Neural progenitor cell (in vitro differentiated cells): ENCODE data around the gene ANO1. TPM values are rescaled to one million over a fixed set of nuclear protein-coding genes. Genes with fewer than 3 reads are reported as not detected.
"Not testable (repeated sequence)": the region's sequence is repeated elsewhere in the genome, so short reads cannot be mapped to it uniquely, and the experiment has no call there.

Source experiments
- DNase-seq: peaks from one replicate; pipeline ENCODE4 v3.0.0-alpha.2; 2016; ENCODE audit warnings: low spot score
- H2AFZ ChIP-seq: fragments of 200-600 bp; sonication (generic); replicated peaks from 2 replicates; pipeline ENCODE4 v1.6.1; 2016; ENCODE audit warnings: antibody characterized with exemption
- H3F3A ChIP-seq: fragments of 200-600 bp; sonication (generic); 2 replicates; pipeline ENCODE4 v1.6.1; 2016; ENCODE audit warnings: antibody characterized with exemption, low read depth
- H3K27ac ChIP-seq: fragments of 200-600 bp; sonication (generic); 2 replicates; pipeline ENCODE4 v1.5.1; 2016; ENCODE audit warnings: mild to moderate bottlenecking
- H3K27me3 ChIP-seq: fragments of 200-600 bp; sonication (generic); 2 replicates; pipeline ENCODE4 v1.6.1; 2016; ENCODE audit warnings: mild to moderate bottlenecking, moderate library complexity
- H3K36me3 ChIP-seq: fragments of 200-600 bp; sonication (generic); 2 replicates; pipeline ENCODE4 v1.5.1; 2016
- H3K4me1 ChIP-seq: fragments of 200-600 bp; sonication (generic); 2 replicates; pipeline ENCODE4 v1.6.1; 2016; ENCODE audit warnings: mixed run types
- H3K4me2 ChIP-seq: fragments of 200-600 bp; sonication (generic); 2 replicates; pipeline ENCODE4 v1.6.1; 2016
- H3K4me3 ChIP-seq: fragments of 200-600 bp; sonication (generic); 2 replicates; pipeline ENCODE4 v1.5.1; 2016
- H3K79me2 ChIP-seq: fragments of 200-600 bp; sonication (generic); 2 replicates; pipeline ENCODE4 v1.6.1; 2016; ENCODE audit warnings: low read depth
- H3K9ac ChIP-seq: fragments of 200-600 bp; sonication (generic); 2 replicates; pipeline ENCODE4 v1.6.1; 2016
- H3K9me3 ChIP-seq: fragments of 200-600 bp; sonication (generic); 2 replicates; pipeline ENCODE4 v1.5.1; 2016; ENCODE audit warnings: low read depth
- H4K20me1 ChIP-seq: fragments of 200-600 bp; sonication (generic); 2 replicates; pipeline ENCODE4 v1.6.1; 2016; ENCODE audit warnings: low read depth
- H3K27ac Mint-ChIP-seq: 3 replicates; pipeline ENCODE4 v1.8.0; 2021; ENCODE audit warnings: mixed read lengths
- H3K27me3 Mint-ChIP-seq: 2 replicates; pipeline ENCODE4 v1.8.0; 2022; ENCODE audit warnings: low read depth, mild to moderate bottlenecking, inconsistent platforms, moderate library complexity, mixed read lengths; ENCODE audit not compliant: insufficient read depth
- H3K36me3 Mint-ChIP-seq: 3 replicates; pipeline ENCODE4 v1.8.0; 2021; ENCODE audit warnings: mixed read lengths
- H3K4me1 Mint-ChIP-seq: 3 replicates; pipeline ENCODE4 v1.8.0; 2021; ENCODE audit warnings: mixed read lengths
- H3K4me3 Mint-ChIP-seq: 3 replicates; pipeline ENCODE4 v1.8.0; 2021; ENCODE audit warnings: mild to moderate bottlenecking, moderate library complexity, mixed read lengths
- H3K9me3 Mint-ChIP-seq: 3 replicates; pipeline ENCODE4 v1.8.0; 2020; ENCODE audit warnings: mixed read lengths
- CTCF ChIP-seq: fragments of 200-600 bp; sonication (generic); IDR thresholded peaks from 2 replicates; pipeline ENCODE4 v1.5.1; 2017; ENCODE audit warnings: antibody characterized with exemption, mild to moderate bottlenecking
- EZH2 ChIP-seq: fragments of 200-600 bp; sonication (generic); IDR thresholded peaks from 2 replicates; pipeline ENCODE4 v1.6.1; 2017; ENCODE audit warnings: antibody characterized with exemption, mild to moderate bottlenecking, moderate library complexity
- EZH2phosphoT487 ChIP-seq: fragments of 200-600 bp; sonication (generic); IDR thresholded peaks from 2 replicates; pipeline ENCODE4 v1.6.1; 2017; ENCODE audit warnings: antibody characterized with exemption
- total RNA-seq: library from RNA; depleted of rRNA; stranded (reverse); fragments of >200 nt; gene quantifications from 2 replicates; pipeline ENCODE4 v1.2.3, GENCODE V29; 2015; ENCODE audit warnings: low replicate concordance

ANO1 gene
- total RNA-seq, 1 donor from 2014 or later, result not detected

GRCh38 chr11:70210051-70210501 is 132.0 kb downstream of the ANO1 start:
- no peak for DNase-seq
- peaks cover 39% of the 10 kb centered on the region for H4K20me1 ChIP-seq
- Mint-ChIP-seq H3K36me3 (peaks cover 22% of the 10 kb centered on the region), H3K4me3 (no peak overlapping the region), H3K27me3 (peaks cover 4% of the 10 kb centered on the region), H3K9me3 (no peaks in the 10 kb centered on the region), H3K27ac (peak overlapping the region; percentile 34), H3K4me1 (peaks cover 16% of the 10 kb centered on the region)
- no peaks in the 10 kb centered on the region for H3K36me3 ChIP-seq
- no peak overlapping the region for H3K27ac ChIP-seq
- H3K27me3 ChIP-seq, result no peaks in the 10 kb centered on the region
- no peak overlapping the region for H3K4me2 ChIP-seq
- H3F3A ChIP-seq, result peaks cover 9% of the 10 kb centered on the region
- H3K4me3 ChIP-seq, result no peak overlapping the region
- no peaks in the 10 kb centered on the region for H3K9me3 ChIP-seq
- no peak overlapping the region for H3K9ac ChIP-seq
- no peak overlapping the region for H2AFZ ChIP-seq
- H3K79me2 ChIP-seq, result peaks cover 10% of the 10 kb centered on the region
- no peak for TF ChIP-seq EZH2phosphoT487
- TF ChIP-seq EZH2, result no peak
- no peak for TF ChIP-seq CTCF
- H3K4me1 ChIP-seq, result peaks cover 12% of the 10 kb centered on the region

- Mint-ChIP-seq H3K4me3 (no peak overlapping the region), H3K36me3 (peaks cover 20% of the 10 kb centered on the region), H3K9me3 (no peaks in the 10 kb centered on the region), H3K4me1 (peaks cover 12% of the 10 kb centered on the region), H3K27ac (no peak overlapping the region), H3K27me3 (peaks cover 1% of the 10 kb centered on the region)
- DNase-seq, result no peak
- Histone ChIP-seq H3K27ac (no peak overlapping the region), H3K36me3 (no peaks in the 10 kb centered on the region), H3K9me3 (no peaks in the 10 kb centered on the region), H4K20me1 (peaks cover 35% of the 10 kb centered on the region), H3K4me2 (no peak overlapping the region), H3K79me2 (peaks cover 5% of the 10 kb centered on the region), H3K4me1 (peaks cover 12% of the 10 kb centered on the region), H2AFZ (no peak overlapping the region), H3F3A (peaks cover 9% of the 10 kb centered on the region), H3K4me3 (no peak overlapping the region), H3K9ac (no peak overlapping the region), H3K27me3 (no peaks in the 10 kb centered on the region)
- TF ChIP-seq EZH2 (no peak), EZH2phosphoT487 (no peak), CTCF (no peak)
Observed at GRCh38 chr11:70210530-70210929, 132.4 kb downstream of the ANO1 start.

- peaks cover 12% of the 10 kb centered on the region for H3K4me1 ChIP-seq
- H3K36me3 Mint-ChIP-seq, result peaks cover 12% of the 10 kb centered on the region
- no peak overlapping the region for H3K27ac ChIP-seq
- H4K20me1 ChIP-seq, result peaks cover 18% of the 10 kb centered on the region
- TF ChIP-seq EZH2, result no peak
- TF ChIP-seq EZH2phosphoT487, result no peak
- TF ChIP-seq CTCF, result no peak
- no peaks in the 10 kb centered on the region for H3K9me3 Mint-ChIP-seq
- H3K27me3 ChIP-seq, result no peaks in the 10 kb centered on the region
- peaks cover 9% of the 10 kb centered on the region for H3F3A ChIP-seq
- peaks cover 6% of the 10 kb centered on the region for H3K4me1 Mint-ChIP-seq
- no peak for DNase-seq
- H3K4me3 ChIP-seq, result no peak overlapping the region
- H2AFZ ChIP-seq, result no peak overlapping the region
- no peak overlapping the region for H3K9ac ChIP-seq
- no peaks in the 10 kb centered on the region for H3K79me2 ChIP-seq
- H3K9me3 ChIP-seq, result no peaks in the 10 kb centered on the region
- no peak overlapping the region for H3K27ac Mint-ChIP-seq
- no peaks in the 10 kb centered on the region for H3K36me3 ChIP-seq
- no peak overlapping the region for H3K4me3 Mint-ChIP-seq
- no peaks in the 10 kb centered on the region for H3K27me3 Mint-ChIP-seq
- no peak overlapping the region for H3K4me2 ChIP-seq
Observed at GRCh38 chr11:70212227-70212811, 134.2 kb downstream of the ANO1 start.

- not testable (repeated sequence) for H3K9me3 ChIP-seq, H3K36me3 Mint-ChIP-seq, DNase-seq, H3K4me3 Mint-ChIP-seq, H3K27me3 ChIP-seq, H3K36me3 ChIP-seq, H3K9ac ChIP-seq, H2AFZ ChIP-seq, H3K4me2 ChIP-seq, H3K9me3 Mint-ChIP-seq, H3F3A ChIP-seq, H3K79me2 ChIP-seq, H3K27me3 Mint-ChIP-seq, H3K4me3 ChIP-seq, H4K20me1 ChIP-seq, H3K27ac ChIP-seq, H3K27ac Mint-ChIP-seq
- peaks cover 23% of the 10 kb centered on the region for H3K4me1 ChIP-seq
- H3K4me1 Mint-ChIP-seq, result peaks cover 17% of the 10 kb centered on the region
Observed at GRCh38 chr11:70217388-70217787, 139.3 kb downstream of the ANO1 start.

- H3K9ac ChIP-seq, H3K79me2 ChIP-seq, H2AFZ ChIP-seq, H3K4me3 ChIP-seq, H3K27me3 Mint-ChIP-seq, H3K36me3 Mint-ChIP-seq, H3K36me3 ChIP-seq, H3K4me2 ChIP-seq, H3K9me3 ChIP-seq, H3K27ac ChIP-seq, H3K27me3 ChIP-seq, H3K4me3 Mint-ChIP-seq, H3F3A ChIP-seq, DNase-seq, H4K20me1 ChIP-seq, H3K9me3 Mint-ChIP-seq: not testable (repeated sequence)
- H3K27ac Mint-ChIP-seq, result peak overlapping the region; percentile 8
- peaks cover 17% of the 10 kb centered on the region for H3K4me1 Mint-ChIP-seq
- peaks cover 19% of the 10 kb centered on the region for H3K4me1 ChIP-seq
Observed at GRCh38 chr11:70218076-70218475, 140.0 kb downstream of the ANO1 start.
